Activated gamma-delta T cell treated with anti-CD3 and anti-CD28 coated beads, Interleukin-2, amount 50 U/mL, for 16 hours (primary cell): ENCODE measurements around the gene HLA-DQA1.
"Not testable (repeated sequence)": the region's sequence is repeated elsewhere in the genome, so short reads cannot be mapped to it uniquely, and the experiment has no call there.

ENCODE experiments used
- DNase-seq: peaks from one replicate; pipeline ENCODE4 v3.0.0-alpha.2; 2020; ENCODE audit warnings: low read depth

The HLA-DQA1 gene

DNA sequence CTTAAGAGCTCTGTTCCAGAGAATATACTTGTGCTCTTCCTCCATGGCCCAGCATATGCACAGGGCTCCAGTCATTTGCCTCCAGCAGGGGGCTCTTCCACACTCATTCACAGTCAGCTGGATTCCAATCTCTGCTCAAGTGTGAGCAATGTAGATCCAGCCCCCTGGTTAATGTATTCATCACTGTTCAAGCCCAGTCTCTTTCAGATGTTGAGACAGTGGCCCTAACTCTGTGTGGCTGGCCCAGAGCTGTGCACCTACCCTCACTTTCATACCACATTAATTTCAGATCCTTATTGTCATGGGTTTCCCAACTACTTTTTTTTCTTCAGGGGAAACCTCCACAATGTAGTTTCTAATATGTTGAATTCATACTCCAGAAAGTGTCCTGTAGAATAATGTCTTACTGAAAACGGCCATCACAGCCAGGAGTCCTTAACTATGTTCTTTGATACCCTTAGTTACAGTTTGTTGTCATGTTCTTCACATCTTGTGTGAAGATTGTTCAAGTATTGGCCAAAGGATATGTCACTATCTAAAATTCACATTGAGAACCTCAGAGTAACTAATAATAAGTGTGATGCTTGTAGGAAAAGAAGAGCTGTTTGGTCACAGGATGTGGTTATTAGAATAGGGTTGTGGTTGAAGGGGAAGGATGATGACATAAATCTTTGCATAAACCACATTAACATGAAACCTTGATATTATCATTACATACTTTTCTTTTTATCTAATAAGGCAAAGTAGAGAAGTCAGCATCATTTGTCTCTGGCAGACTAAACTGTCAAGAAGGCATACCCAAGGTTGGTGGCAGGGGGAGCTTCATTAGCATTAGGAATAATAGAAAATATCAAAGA, 14.4 kb upstream of the HLA-DQA1 start:
- no peak for DNase-seq

DNA sequence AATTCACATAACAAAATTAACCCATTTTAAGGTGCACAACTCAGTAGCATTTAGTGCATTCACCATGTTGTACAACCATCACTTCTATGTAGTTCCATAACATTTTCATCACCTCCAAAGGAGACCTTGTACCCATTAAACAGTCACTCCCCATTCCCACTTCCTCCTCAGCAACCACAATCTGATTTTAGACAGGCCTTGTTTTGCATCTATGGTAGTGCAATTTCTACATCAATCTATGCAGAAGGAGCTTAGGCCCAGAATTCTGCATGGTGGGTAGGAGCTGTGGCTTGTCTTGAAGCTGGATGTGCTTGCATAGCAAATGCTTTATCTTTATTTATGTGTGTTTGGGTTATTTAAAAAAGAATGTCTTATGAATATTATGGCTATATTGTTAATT, 13.5 kb upstream of the HLA-DQA1 start:
- DNase-seq, result no peak

DNA sequence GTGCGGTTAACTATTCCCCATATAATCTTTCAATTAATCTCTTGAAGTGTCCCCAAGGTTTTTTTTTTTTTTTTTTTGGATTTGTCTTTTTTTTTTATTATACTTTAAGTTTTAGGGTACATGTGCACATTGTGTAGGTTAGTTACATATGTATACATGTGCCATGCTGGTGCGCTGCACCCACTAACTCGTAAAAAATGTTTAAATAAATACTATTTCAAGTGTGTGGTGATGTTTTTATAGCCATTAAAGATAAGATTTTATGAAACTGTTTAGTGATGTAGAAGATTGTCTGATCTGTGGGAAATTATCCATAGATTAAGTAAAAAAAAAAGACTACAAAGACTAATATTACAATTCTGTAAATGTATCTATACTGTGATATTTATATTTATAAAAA, 12.6 kb upstream of the HLA-DQA1 start:
- DNase-seq, result no peak

DNA sequence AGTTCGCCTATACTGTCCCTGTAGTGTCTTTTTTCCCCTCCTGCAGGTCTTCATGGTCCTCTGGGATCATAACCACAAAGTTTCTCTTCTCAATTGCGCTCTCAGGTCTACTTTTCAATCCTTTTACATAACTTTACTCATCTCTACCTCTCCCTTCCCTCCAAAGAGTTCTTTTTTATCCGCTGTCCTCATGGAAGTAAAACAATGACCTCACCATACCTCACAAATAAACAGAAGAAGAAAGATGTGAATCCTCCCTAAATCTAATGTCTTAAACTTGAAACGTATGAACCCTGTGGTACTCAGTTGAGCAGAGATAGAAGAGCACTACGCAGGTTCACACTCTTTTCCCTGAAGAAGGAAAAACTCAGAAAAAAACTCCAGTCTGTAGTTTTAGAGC, 12.1 kb upstream of the HLA-DQA1 start:
- no peak for DNase-seq

DNA sequence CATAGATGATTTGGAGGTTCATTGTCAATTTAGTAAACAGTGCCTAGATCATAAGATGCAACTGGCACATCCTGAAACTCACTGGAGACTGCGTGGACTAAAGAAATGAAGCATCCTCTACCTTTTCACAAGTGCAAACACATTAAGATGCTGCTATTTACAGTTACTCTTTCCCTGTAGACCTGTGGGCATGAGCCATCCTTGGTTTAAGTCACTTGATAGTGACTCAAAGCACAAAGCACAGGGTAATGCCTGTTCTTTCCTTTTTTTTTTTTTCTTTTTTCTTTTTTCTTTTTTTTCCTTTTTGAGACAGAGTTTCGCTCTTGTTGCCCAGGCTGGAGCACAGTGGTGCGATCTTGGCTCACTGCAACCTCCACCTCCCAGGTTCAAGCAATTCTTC, 10.0 kb upstream of the HLA-DQA1 start:
- DNase-seq, result no peak

DNA sequence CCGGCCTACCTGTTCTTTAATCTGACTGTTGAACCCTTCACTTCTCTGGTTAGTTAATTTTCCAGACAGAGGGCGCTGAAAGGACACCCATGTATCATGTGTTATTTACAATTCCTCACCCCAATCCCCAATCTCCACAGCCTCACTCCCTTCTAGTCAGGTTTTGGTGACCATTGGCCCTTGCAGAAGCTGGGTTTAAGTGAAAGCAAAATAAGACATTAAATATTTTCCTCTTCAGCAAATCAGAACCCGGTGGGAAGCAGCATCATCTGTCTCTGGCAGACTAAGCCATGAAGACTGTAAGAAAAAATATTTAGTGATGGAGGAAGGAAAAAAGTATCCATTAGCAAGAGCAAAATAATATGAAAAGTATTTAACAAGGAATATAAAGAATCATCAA, 9.4 kb upstream of the HLA-DQA1 start:
- no peak for DNase-seq

DNA sequence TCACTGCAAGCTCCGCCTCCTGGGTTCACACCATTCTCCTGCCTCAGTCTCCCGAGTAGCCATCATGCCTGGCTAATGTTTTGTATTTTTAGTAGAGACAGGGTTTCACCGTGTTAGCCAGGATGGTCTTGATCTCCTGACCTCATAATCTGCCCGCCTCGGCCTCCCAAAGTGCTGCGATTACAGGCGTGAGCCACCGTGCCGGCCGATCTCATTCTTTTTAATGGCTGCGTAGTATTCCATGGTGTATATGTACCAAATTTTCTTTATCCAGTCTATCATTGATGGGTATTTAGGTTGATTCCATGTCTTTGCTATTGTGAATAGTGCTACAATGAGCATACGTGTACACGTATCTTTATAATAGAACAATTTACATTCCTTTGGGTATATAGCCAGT, 7.4 kb upstream of the HLA-DQA1 start:
- DNase-seq, result not testable (repeated sequence)

DNA sequence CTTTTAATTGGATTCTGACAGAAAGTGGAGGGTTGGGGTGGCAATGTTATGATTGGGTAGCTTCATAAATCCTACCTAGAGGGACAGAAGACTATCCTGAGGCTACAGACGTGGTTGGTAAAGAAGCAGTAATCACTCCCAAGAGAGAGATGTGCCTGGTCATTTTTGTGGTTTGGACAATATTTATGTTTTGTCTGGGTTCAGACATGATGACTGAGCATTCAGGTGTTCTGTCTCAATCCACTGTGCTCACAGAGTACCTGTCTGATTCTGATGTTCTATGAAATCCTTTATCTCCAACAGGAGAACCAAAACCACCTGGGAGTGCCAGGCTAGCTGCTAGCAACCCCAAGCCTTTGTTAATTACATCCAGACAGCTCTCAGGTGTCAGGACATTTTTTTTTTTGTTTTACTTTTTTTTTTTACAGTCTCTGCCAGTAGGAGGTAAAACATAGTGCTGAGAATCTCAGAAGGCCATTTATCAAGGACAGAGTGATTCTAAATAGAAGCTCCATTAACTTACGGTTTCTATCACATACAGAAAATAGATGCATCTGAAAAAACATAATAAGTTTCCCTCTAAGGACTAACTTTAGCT, 1.6 kb upstream of the HLA-DQA1 start:
- no peak for DNase-seq

DNA sequence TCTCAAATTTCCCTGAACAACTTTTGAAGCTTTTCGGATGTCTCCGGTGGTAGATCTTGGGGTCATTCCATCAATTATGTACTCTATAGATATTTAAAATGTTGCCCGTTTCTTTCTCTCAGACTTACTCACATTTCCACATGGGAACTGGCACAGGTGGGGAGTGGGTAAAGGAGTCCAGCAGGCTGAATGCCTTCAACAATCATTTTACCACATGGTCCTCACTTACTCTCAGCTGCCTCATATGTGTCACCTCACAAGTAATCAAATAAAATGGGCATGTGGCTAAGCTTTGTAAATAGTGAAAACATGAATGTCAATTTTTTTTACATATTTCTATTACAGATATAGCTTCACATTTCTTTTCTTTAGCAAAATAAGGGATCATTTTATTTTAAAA, 677 bp downstream of the HLA-DQA1 start:
- no peak for DNase-seq

DNA sequence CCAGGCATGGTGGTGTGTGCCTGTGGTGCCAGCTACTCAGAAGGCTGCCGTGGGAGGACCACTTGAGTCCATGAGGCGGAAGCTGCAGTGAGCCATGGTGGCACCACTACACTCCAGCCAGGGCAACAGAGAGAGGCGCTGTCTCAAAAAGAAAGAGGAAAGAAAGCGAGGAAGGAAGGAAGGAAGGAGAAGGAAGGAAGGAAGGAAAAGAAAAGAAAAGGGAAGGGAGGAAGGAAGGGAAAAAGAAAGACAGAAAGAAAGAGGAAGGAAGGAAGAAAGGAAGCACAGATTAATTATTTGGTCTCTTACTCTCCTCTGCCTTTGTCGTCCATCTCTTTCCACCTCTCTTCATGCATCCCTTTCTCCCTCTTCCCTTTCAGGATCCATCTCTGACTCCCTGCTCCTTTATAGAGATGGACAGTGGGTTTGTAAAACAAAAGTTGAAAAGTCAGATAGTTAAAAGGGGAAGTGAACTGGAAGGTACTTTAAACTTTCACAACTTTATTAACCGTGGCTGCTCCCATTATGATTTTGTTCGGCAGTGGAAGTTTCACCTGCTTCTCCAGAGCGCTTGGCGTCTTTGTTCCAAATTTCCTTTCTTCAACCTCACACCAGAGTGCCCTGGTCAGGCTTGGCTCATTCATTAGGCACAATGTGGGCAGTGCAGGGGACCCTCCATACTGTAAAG, 1.5 kb downstream of the HLA-DQA1 start:
- DNase-seq, result no peak

DNA sequence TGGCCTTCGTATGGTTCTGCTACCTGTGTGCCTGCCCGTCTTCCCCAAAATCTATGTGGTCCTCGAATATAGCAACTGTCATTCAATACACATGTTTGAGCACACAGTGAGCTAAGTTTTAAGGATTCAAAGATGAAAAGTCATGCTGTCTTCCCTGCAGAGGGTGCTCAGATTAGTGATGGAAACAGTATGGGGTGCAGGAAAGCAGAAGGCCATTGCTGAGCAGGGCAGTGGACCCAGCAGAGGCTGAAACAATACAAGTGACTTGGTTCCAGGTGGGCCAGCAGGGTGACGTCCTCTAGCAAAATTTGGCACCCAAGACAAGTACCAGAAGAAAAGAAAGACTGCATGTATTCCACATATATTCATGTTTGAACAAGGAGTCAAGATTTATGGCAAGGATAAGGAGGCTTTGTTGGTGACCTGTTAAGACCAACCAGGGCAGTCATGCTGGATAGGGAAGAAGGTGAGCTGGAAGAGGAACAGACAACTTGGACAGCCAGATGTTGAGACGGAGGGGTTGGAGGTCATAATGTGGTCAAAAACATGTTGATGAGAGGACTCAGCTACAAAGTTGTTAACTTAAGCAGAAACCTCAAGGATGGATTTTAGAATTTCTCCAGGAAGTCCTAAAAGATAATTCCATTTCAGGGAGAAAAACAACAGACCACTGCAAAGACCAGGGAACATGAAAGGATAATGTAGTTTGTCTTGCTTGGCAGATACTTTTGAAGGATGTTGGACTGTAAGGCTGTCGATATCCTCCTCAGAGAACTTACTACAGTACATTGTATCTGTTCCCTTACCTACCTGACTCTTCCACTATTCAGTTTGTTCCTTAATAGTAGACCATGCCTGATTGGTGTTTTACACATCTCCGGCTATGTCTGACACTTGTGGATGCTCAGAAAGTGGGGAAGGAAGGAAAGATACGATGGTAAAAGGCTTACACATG, 2.5 kb downstream of the HLA-DQA1 start:
- DNase-seq, result no peak

DNA sequence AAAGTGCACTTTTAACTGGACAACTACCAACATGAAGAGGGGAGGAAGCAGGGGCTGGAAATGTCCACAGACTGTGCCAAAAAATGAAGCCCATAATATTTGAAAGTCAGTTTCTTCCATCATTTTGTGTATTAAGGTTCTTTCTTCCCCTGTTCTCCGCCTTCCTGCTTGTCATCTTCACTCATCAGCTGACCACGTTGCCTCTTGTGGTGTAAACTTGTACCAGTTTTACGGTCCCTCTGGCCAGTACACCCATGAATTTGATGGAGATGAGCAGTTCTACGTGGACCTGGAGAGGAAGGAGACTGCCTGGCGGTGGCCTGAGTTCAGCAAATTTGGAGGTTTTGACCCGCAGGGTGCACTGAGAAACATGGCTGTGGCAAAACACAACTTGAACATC, 3.9 kb downstream of the HLA-DQA1 start:
- DNase-seq, result no peak

DNA sequence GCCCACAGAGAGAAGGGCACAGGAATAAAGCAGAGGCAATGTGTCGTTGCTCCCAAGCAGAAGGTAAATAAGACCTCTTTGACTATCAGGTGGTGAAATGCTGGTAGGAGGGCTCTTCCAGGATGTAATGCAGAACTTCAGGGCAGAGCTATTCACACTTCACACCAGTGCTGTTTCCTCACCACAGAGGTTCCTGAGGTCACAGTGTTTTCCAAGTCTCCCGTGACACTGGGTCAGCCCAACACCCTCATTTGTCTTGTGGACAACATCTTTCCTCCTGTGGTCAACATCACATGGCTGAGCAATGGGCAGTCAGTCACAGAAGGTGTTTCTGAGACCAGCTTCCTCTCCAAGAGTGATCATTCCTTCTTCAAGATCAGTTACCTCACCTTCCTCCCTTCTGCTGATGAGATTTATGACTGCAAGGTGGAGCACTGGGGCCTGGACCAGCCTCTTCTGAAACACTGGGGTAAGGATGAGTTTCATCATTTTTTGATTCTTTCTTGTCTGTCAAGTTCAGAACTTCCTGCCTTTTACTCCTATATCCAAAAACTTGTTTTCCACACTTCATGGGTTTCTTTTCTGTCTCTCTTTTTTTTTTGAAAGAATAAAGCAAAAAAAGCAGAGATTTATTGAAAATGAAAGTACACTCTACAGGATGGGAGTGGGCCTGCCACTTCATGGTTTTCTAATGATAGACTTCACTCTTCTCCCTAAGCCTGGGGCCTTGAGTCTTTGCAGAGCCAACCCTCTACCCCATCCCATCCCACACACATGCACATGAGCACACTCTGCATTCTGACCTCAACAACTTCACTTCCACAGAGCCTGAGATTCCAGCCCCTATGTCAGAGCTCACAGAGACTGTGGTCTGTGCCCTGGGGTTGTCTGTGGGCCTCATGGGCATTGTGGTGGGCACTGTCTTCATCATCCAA, 4.8 kb downstream of the HLA-DQA1 start:
- not testable (repeated sequence) for DNase-seq

DNA sequence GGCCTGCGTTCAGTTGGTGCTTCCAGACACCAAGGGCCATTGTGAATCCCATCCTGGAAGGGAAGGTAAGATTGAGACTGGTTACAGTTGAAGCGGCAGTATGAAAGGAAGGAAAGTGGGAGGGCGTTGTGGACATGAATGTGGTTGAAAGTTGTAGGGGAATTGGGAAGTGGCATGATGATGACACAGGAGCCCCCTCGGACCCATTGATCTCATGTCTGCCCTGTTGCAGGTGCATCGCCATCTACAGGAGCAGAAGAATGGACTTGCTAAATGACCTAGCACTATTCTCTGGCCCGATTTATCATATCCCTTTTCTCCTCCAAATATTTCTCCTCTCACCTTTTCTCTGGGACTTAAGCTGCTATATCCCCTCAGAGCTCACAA, 5.5 kb downstream of the HLA-DQA1 start:
- DNase-seq, result no peak

DNA sequence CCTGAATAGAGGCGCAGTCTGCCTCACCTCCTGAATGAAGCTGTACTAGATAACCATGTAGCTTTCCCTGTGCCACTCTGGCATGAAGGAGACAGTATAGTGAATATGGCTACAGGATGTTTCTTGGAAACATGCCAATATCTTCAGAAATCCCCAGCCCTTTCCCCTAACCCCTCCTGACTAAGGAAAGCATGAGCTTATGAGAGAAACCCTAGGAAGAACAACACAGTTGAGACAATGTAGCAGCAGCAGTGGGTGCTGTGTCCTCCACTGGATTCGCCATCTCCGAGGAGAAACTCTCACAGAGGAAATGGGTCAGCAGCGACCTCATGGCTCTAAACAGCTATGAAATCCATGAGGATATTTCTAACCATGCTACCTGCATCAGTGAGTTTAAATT, 6.7 kb downstream of the HLA-DQA1 start:
- DNase-seq, result no peak

DNA sequence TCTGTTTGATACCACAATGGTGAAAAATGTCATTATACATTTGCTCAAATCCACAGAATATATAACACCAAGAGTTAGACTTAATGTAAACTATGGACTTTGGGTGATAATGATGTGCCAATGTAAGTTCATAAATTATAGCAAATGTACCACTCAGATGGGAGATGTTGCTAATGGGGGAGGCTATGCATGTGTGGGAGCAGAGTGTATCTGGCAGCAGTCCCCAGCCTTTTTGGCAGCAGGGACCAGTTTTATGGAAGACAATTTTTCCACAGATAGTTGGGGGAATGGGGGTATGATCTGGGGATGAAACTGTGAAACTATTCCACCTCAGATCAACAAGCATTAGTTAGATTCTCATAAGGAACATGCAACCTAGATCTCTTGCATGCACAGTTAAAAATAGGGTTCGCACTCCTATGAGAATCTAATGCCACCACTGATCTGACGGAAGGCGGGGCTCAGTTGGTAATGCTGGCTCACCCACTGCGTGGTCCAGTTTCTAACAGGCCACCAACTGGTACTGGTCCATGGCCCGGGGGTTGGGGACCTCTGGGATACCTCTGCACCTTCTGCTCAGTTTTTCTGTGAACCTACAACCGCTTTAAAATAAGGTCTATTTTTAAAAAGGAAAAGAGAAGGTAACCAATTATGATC, 8.0 kb downstream of the HLA-DQA1 start:
- DNase-seq, result no peak

DNA sequence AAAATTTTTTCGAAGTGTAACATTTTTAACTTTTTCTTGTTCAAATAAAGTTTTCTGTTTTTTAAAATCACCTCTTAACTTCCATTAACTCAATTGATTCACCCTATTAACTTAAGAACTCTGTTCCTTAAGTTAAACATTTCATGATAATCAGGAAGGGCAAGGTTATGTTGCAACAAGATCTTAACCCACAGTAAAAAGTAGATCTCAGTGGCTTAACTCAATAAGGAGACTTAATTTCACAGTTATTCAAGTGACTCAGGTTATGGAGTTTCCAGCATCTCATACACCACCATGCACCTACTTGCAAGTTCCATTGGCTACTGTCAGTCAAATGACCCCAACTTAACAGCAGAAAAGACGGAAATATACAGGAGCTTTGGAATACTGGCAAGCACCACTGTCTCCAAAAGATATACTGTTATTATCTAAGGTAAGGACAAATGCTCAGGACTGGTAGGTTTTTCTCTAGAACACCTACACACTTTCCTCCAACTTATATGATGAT, 18.1 kb downstream of the HLA-DQA1 start:
- no peak for DNase-seq

DNA sequence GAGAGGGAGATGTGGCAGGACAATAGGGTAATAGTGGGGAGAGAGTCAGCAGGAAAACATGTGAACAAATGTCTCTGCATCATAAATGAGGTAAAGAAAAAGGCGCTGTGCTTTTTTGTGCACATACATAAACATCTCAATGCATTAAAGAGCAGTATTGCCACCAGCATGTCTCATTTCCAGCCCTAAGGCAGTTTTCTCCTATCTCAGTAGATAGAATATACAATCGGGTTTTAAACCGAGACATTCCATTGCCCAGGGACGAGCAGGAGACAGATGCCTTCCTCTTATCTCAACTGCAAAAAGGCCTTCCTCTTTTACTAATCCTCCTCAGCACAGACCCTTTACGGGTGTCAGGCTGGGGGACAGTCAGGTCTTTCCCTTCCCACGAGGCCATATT, 20.1 kb downstream of the HLA-DQA1 start:
- not testable (repeated sequence) for DNase-seq

DNA sequence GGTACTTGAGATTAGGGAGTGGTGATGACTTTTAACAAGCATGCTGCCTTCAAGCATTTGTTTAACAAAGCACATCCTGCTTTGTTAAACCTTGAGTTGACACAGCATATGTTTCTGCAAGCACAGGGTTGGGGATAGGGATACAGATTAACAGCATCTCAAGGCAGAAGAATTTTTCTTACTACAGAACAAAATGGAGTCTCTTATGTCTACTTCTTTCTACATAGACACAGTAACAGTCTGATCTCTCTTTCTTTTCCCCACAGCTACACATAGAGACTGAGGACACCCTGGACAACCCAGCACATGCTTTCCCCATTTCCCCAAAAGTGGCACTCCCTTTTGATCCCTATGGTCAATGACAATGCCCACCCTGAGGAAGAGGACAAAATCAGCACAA, 20.6 kb downstream of the HLA-DQA1 start:
- not testable (repeated sequence) for DNase-seq

DNA sequence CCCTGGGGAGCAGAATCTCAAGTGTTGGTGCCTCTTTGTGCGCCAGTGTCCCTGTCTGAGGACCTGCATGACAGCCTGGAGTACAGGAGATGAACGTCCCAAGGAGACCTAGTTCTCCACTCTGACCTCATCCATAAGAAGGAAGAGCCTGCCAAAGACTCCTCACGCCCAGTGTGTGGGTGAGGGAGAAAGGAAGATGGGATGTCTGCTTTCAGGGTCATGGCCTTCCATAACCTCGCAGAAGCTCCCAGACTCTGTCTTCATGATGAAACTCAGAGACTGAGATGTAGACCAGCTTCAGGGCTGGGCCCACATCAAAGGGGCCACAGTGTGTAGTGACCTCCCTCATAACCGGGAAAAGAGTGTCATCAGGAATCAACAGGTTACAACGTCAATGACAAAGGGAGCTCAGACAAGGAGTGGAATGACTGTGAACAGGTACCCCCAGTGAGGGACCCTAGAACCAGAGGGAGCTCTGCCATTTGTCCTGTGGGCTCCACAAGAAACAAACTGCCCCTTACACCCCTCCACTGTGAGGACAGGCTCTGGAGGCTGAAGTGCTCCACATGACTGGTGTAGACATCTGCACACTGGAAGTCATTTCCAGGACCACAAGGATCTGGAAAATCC, 21.2 kb downstream of the HLA-DQA1 start:
- DNase-seq, result no peak
